ENCODE measurements around the gene NUDT7. TPM values are rescaled to one million over a fixed set of nuclear protein-coding genes. Genes with fewer than 3 reads are reported as not detected.

The NUDT7 gene
- total RNA-seq, 3 donors from 2014 or later (not counting 1 experiment from before 2014, with no cell fraction given) = 1.6 to 4.3 (median 3.3) TPM

DNA sequence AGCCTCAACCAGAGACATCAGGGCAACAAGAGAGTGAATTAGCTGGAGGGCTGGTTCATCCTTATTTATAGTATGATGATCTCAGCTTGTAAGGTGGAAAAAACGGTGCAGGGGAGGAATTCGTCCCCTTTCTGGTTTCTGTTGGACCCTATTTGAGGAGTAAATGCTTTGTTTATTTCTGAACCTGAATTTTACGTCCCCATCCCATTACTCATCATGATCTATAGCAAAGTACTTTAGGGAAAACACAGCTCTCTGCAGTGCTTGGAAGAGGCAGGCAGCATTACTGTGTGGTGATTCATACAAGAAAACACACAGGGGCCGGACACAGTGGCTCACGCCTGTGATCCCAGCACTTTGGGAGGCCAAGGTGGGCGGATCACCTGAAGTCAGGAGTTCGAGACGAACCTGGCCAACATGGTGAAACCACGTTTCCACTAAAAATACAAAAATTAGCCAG, 58.1 kb downstream of the NUDT7 start:
- 91% methylated on average over 7 of the region's 9 CpGs for WGBS (ENCODE audit: insufficient coverage)
- ATAC-seq (no peak), DNase-seq (no peak)
- H3K4me3 ChIP-seq (ENCODE audit: low read length) = no peak overlapping the region
- Mint-ChIP-seq H3K9me3 (no peaks in the 10 kb centered on the region), H3K36me3 (no peaks in the 10 kb centered on the region), H3K4me1 (no peaks in the 10 kb centered on the region), H3K27me3 (ENCODE audit: low read depth in 2 of 2) (no peaks in the 10 kb centered on the region), H3K27ac (no peak overlapping the region), H3K4me3 (no peak overlapping the region)
- no peak overlapping the region for H3K27ac ChIP-seq (ENCODE audit: low read length)
- TF ChIP-seq, protein P1, sequence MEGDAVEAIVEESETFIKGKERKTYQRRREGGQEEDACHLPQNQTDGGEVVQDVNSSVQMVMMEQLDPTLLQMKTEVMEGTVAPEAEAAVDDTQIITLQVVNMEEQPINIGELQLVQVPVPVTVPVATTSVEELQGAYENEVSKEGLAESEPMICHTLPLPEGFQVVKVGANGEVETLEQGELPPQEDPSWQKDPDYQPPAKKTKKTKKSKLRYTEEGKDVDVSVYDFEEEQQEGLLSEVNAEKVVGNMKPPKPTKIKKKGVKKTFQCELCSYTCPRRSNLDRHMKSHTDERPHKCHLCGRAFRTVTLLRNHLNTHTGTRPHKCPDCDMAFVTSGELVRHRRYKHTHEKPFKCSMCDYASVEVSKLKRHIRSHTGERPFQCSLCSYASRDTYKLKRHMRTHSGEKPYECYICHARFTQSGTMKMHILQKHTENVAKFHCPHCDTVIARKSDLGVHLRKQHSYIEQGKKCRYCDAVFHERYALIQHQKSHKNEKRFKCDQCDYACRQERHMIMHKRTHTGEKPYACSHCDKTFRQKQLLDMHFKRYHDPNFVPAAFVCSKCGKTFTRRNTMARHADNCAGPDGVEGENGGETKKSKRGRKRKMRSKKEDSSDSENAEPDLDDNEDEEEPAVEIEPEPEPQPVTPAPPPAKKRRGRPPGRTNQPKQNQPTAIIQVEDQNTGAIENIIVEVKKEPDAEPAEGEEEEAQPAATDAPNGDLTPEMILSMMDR (IDR thresholded peaks at IDR 0.05) = no peak
- no peaks in the 10 kb centered on the region for H3K36me3 ChIP-seq (ENCODE audit: control insufficient read depth, insufficient read depth, low read length)
- no peaks in the 10 kb centered on the region for H3K4me1 ChIP-seq (ENCODE audit: control insufficient read depth, insufficient read depth, low read length)
- H3K27me3 ChIP-seq (ENCODE audit: control insufficient read depth, insufficient read depth, low read length) = no peaks in the 10 kb centered on the region
- intact Hi-C loops (cut with micrococcal nuclease) = no loop called here
- H3K9me3 ChIP-seq (ENCODE audit: control insufficient read depth, insufficient read depth, low read length) = no peaks in the 10 kb centered on the region

DNA sequence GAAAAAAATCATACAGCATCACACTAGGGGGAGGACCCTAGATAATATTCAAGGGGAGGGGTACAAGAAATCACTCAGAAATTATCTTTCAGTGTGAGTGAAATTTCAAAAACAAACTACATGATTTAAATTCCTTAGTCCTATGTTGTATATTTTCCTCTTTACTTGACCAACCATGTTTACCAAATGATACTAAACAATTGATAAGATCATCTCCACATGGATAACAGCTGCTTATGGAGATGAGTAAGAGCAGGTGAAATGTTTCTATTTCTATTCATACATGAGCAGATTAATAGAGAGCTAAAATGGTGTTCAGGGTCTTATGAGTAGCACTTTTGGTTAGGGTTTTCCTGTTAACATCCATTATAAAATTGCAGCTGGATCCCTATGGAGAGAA, 58.8 kb downstream of the NUDT7 start:
- Mint-ChIP-seq H3K27ac (no peak overlapping the region), H3K9me3 (no peaks in the 10 kb centered on the region), H3K36me3 (no peaks in the 10 kb centered on the region), H3K4me1 (no peaks in the 10 kb centered on the region), H3K4me3 (no peak overlapping the region), H3K27me3 (ENCODE audit: low read depth in 2 of 2) (peaks cover under 1% of the 10 kb centered on the region in 2 donors)
- TF ChIP-seq, protein P1 (IDR thresholded peaks at IDR 0.05) = no peak
- Histone ChIP-seq H3K4me1 (ENCODE audit: control insufficient read depth, insufficient read depth, low read length) (no peaks in the 10 kb centered on the region), H3K9me3 (ENCODE audit: control insufficient read depth, insufficient read depth, low read length) (no peaks in the 10 kb centered on the region), H3K27me3 (ENCODE audit: control insufficient read depth, insufficient read depth, low read length) (no peaks in the 10 kb centered on the region), H3K36me3 (ENCODE audit: control insufficient read depth, insufficient read depth, low read length) (no peaks in the 10 kb centered on the region), H3K4me3 (ENCODE audit: low read length) (no peak overlapping the region), H3K27ac (ENCODE audit: low read length) (no peak overlapping the region)
- intact Hi-C loops (cut with micrococcal nuclease) = no loop called here
- ATAC-seq = no peak
- DNase-seq = no peak

DNA sequence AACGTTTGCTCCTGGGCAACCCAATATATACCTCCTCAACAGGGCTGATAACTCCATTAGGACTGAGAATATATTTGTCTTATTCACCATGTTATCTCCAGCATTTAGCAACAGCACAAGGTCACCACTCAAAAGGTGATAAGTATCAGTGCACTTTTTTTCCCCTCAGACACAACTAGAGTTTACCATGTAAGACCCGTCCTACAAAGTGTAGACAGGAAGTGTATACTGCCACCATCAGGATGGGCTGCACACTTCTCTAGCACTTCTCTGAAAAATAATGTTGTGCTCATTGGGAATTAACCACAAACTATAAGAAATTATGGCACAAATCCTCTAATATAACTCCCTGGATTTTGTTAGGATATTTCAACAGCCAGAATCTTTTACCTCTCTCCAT, 60.4 kb downstream of the NUDT7 start:
- ATAC-seq = no peak
- no peak overlapping the region for H3K4me3 Mint-ChIP-seq
- intact Hi-C loops (cut with micrococcal nuclease) = no loop called here
- H3K36me3 Mint-ChIP-seq = no peaks in the 10 kb centered on the region
- TF ChIP-seq, protein P1 (IDR thresholded peaks at IDR 0.05) = no peak
- no peaks in the 10 kb centered on the region for H3K9me3 ChIP-seq (ENCODE audit: control insufficient read depth, insufficient read depth, low read length)
- no peak overlapping the region for H3K27ac ChIP-seq (ENCODE audit: low read length)
- no peaks in the 10 kb centered on the region for H3K4me1 ChIP-seq (ENCODE audit: control insufficient read depth, insufficient read depth, low read length)
- H3K27ac Mint-ChIP-seq = no peak overlapping the region
- no peaks in the 10 kb centered on the region for H3K36me3 ChIP-seq (ENCODE audit: control insufficient read depth, insufficient read depth, low read length)
- peaks cover 8% of the 10 kb centered on the region for H3K27me3 ChIP-seq (ENCODE audit: control insufficient read depth, insufficient read depth, low read length)
- H3K4me1 Mint-ChIP-seq = no peaks in the 10 kb centered on the region
- WGBS (ENCODE audit: insufficient coverage) = 16% methylated on average over 2 of the region's 2 CpGs
- H3K27me3 Mint-ChIP-seq (ENCODE audit: low read depth in 2 of 2) = peaks cover 16% of the 10 kb centered on the region in 2 donors
- DNase-seq = no peak
- H3K9me3 Mint-ChIP-seq = no peaks in the 10 kb centered on the region
- no peak overlapping the region for H3K4me3 ChIP-seq (ENCODE audit: low read length)
